Measurements from ENCODE around the gene PCNX2. TPM values are rescaled to one million over a fixed set of nuclear protein-coding genes. Genes with fewer than 3 reads are reported as not detected.

PCNX2 gene
- total and polyA plus RNA-seq, 2 experiments from 2014 or later = 42.9 to 88.3 TPM

- Mint-ChIP-seq H3K4me3 (no peak overlapping the region), H3K27me3 (ENCODE audit: insufficient read depth, low read depth, poor library complexity) (no peaks in the 10 kb centered on the region), H3K36me3 (ENCODE audit: low read depth) (peaks cover 64% of the 10 kb centered on the region), H3K9me3 (no peaks in the 10 kb centered on the region), H3K27ac (no peak overlapping the region), H3K4me1 (peaks cover 25% of the 10 kb centered on the region)
- no peaks in the 10 kb centered on the region for H3K4me1 ChIP-seq (ENCODE audit: insufficient read depth)
- H3K79me2 ChIP-seq (replicated peaks; ENCODE audit: insufficient read depth) = peaks cover 40% of the 10 kb centered on the region
- H4K20me1 ChIP-seq (replicated peaks; ENCODE audit: insufficient read depth) = peaks cover 10% of the 10 kb centered on the region
- no peaks in the 10 kb centered on the region for H3K27me3 ChIP-seq (ENCODE audit: insufficient read depth)
- H3K36me3 ChIP-seq (ENCODE audit: insufficient read depth) = peaks cover 38% of the 10 kb centered on the region
- H3K27ac ChIP-seq (ENCODE audit: low read depth) = no peak overlapping the region
- no peaks in the 10 kb centered on the region for H3F3A ChIP-seq (replicated peaks; ENCODE audit: low read depth)
- ATAC-seq (no peak), DNase-seq (ENCODE audit: low spot score) (no peak)
- TF ChIP-seq JUNB (IDR thresholded peaks at IDR 0.05; ENCODE audit: unreplicated experiment) = no peak
- TF ChIP-seq ZNF462 (CRISPR knock-in tag; IDR thresholded peaks at IDR 0.05) = no peak
- no peak for TF ChIP-seq EZH2phosphoT487 (IDR thresholded peaks at IDR 0.05; ENCODE audit: unreplicated experiment)
- no peak for TF ChIP-seq POLR2AphosphoS5 (IDR thresholded peaks at IDR 0.05; ENCODE audit: low read depth)
- no peak for TF ChIP-seq NANOG (IDR thresholded peaks at IDR 0.05; ENCODE audit: borderline replicate concordance)
- TF ChIP-seq CREB1 (CRISPR knock-in tag; IDR thresholded peaks at IDR 0.05; ENCODE audit: low read depth) = no peak
- no peak for TF ChIP-seq ZNF331 (CRISPR knock-in tag; IDR thresholded peaks at IDR 0.05; ENCODE audit: low read depth)
- no peak for TF ChIP-seq STAT1 (IDR thresholded peaks at IDR 0.05; ENCODE audit: unreplicated experiment)
- no peak for TF ChIP-seq ZNF114 (CRISPR knock-in tag; IDR thresholded peaks at IDR 0.05)
- no peak for TF ChIP-seq EZH2 (IDR thresholded peaks at IDR 0.05; ENCODE audit: low read depth, unreplicated experiment)
- no peak for TF ChIP-seq ETS1 (IDR thresholded peaks at IDR 0.05)
- no peak for TF ChIP-seq REST (IDR thresholded peaks at IDR 0.05; ENCODE audit: unreplicated experiment)
- TF ChIP-seq CTCF (conservative IDR thresholded peaks at IDR 0.05; ENCODE audit: low read depth in 2 of 2) = no peak
- H3K4me3 ChIP-seq = no peak overlapping the region
- no peak overlapping the region for H3K4me2 ChIP-seq
- H2AFZ ChIP-seq = no peak overlapping the region
- H3K9me2 ChIP-seq (ENCODE audit: insufficient read depth) = no peaks in the 10 kb centered on the region
Measured at GRCh38 chr1:233251201-233251720, 44.3 kb downstream of the PCNX2 start.
